Measurements from ENCODE around the gene PEX10.

PEX10 gene

GRCh38 chr1:2428490-2428889 lies 16.1 kb upstream of the PEX10 start:
- TF ChIP-seq CTCF (IDR thresholded peaks at IDR 0.05; ENCODE audit: extremely low read depth, insufficient read depth, missing control alignments) = no peak
- DNase-seq (ENCODE audit: low spot score) = no peak
- in situ Hi-C loops (cut with MboI; ENCODE audit: low pct_unique_long_range_greater_than_20kb, low sequenced_read_pairs, unreplicated experiment) = no loop called here

GRCh38 chr1:2427976-2428375 lies 15.6 kb upstream of the PEX10 start:
- in situ Hi-C loops (cut with MboI; ENCODE audit: low pct_unique_long_range_greater_than_20kb, low sequenced_read_pairs, unreplicated experiment) = no loop called here
- TF ChIP-seq CTCF (IDR thresholded peaks at IDR 0.05; ENCODE audit: extremely low read depth, insufficient read depth, missing control alignments) = no peak
- DNase-seq (ENCODE audit: low spot score) = no peak

- in situ Hi-C loops (cut with MboI; ENCODE audit: low pct_unique_long_range_greater_than_20kb, low sequenced_read_pairs, unreplicated experiment) = no loop called here
- TF ChIP-seq CTCF (IDR thresholded peaks at IDR 0.05; ENCODE audit: extremely low read depth, insufficient read depth, missing control alignments) = no peak
- no peak for DNase-seq (ENCODE audit: low spot score)
These were observed 14.7 kb upstream of the PEX10 start for GRCh38 chr1:2427051-2427450.

GRCh38 chr1:2426540-2426939 lies 14.2 kb upstream of the PEX10 start:
- in situ Hi-C loops (cut with MboI; ENCODE audit: low pct_unique_long_range_greater_than_20kb, low sequenced_read_pairs, unreplicated experiment) = no loop called here
- no peak for DNase-seq (ENCODE audit: low spot score)

GRCh38 chr1:2425892-2426291 lies 13.5 kb upstream of the PEX10 start:
- in situ Hi-C loops (cut with MboI; ENCODE audit: low pct_unique_long_range_greater_than_20kb, low sequenced_read_pairs, unreplicated experiment) = no loop called here

More at GRCh38 chr1:2426540-2426939, 14.2 kb upstream of the PEX10 start:
- TF ChIP-seq CTCF (IDR thresholded peaks at IDR 0.05; ENCODE audit: extremely low read depth, insufficient read depth, missing control alignments) = no peak

GRCh38 chr1:2422523-2422922 lies 10.2 kb upstream of the PEX10 start:
- in situ Hi-C loops (cut with MboI; ENCODE audit: low pct_unique_long_range_greater_than_20kb, low sequenced_read_pairs, unreplicated experiment) = no loop called here
- DNase-seq (ENCODE audit: low spot score) = no peak
- no peak for TF ChIP-seq CTCF (IDR thresholded peaks at IDR 0.05; ENCODE audit: extremely low read depth, insufficient read depth, missing control alignments)

More at GRCh38 chr1:2425892-2426291, 13.5 kb upstream of the PEX10 start:
- TF ChIP-seq CTCF (IDR thresholded peaks at IDR 0.05; ENCODE audit: extremely low read depth, insufficient read depth, missing control alignments) = no peak
- DNase-seq (ENCODE audit: low spot score) = no peak

GRCh38 chr1:2419416-2419815 lies 7.1 kb upstream of the PEX10 start:
- in situ Hi-C loops (cut with MboI; ENCODE audit: low pct_unique_long_range_greater_than_20kb, low sequenced_read_pairs, unreplicated experiment) = loop anchor here (10.0 kb wide), 2 partner anchors 125 to 1005 kb away; no protein-coding TSS in a partner anchor
- no peak for TF ChIP-seq CTCF (IDR thresholded peaks at IDR 0.05; ENCODE audit: extremely low read depth, insufficient read depth, missing control alignments)
- DNase-seq (ENCODE audit: low spot score) = no peak

All from GM13977 (cell line).